GM18517 (cell line): Measurements from ENCODE around the gene TRMU.

Experiments
- ATAC-seq: cut with Tn5 transposase; IDR thresholded peaks from one replicate; pipeline ENCODE4 v1.9.1; 2021; ENCODE audit warnings: mild to moderate bottlenecking, moderate library complexity; ENCODE audit not compliant: unreplicated experiment

The TRMU gene

DNA sequence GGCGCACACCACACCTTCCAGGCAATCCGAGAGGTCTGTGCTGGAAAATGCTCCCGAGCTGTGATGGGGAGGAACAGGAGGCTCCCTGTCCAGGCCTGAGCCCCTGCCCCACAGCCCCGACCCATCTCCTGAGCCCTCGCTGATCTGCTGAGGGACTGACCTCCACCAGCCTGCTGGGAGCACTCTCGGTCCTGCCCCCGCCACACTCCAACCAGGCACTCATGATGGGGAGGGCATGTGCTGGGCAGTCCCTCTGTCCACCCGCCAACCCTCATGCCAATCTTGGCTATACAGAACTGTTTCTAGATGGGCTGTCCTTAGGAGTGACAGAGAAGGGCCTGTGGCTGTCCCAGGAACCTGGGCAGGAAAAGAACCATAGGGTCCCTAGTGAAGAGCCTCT lies 70.8 kb downstream of the TRMU start:
- ATAC-seq: no peak

DNA sequence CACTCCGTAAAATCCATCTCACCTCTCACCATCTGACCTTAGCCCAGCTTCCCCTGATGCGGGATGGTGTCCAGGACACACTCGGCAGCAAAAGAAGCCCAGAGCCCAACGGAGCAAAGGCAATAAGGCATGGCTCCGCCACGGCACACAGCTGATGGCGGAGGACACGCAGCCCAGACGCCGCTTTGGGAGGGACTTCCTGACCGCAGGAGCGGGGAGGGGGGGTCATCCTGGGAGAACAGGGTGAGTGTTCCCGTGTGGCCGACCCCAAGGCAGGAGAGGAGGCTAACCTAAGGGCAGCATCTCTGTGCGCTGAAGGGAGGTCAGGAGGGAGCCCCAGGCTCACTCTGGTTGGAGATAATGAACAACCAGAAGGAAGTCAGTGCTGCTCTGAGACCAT lies 71.3 kb downstream of the TRMU start:
- no peak for ATAC-seq
